ENCODE data around the gene RASA4B.
"Not testable (repeated sequence)": the region's sequence is repeated elsewhere in the genome, so short reads cannot be mapped to it uniquely, and the experiment has no call there.

RASA4B gene

DNA sequence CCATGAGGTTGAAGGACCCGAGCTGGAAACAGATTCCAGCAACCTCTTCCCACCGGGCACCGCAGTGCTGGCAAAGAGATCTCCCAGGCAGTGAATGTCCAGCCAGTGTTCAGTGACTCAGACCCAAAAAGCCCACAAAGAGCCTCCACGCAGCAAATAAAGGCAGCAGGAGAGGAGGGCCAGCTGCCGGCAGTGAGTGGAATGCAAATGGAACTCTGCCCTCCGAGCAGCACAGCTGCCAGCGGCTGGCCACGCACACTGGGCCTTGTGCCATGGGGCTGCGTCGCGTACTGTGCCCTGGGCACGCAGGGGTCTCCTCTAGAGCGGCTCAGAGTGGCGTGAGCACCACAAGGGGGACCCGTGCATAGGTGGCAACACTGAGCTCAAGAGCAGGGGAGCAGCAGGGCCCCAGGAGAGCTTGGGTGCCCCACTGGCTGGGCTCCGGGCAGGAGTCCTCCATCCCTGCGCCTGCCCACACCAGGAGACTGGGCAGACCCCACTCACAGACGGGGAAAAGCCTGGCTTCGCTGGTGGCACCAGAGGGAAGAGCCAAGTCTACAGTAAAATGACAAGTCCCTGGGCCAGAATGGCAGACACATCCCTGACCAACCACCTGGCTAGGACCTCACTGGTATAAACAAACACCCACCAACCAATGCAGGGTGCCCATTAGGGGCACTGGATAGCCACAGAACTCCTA is 42.7 kb downstream of the RASA4B start:
- peaks cover 27% of the 10 kb centered on the region for H3K36me3 ChIP-seq (ENCODE audit: insufficient read depth, low read length)
- not testable (repeated sequence) for H3K9me3 ChIP-seq (ENCODE audit: low read length); H3K4me1 ChIP-seq (ENCODE audit: insufficient read depth, low read length); H3K4me3 ChIP-seq (ENCODE audit: low read length); H2AFZ ChIP-seq (ENCODE audit: low read depth, low read length); H3K27me3 ChIP-seq (ENCODE audit: insufficient read depth, low read length)

DNA sequence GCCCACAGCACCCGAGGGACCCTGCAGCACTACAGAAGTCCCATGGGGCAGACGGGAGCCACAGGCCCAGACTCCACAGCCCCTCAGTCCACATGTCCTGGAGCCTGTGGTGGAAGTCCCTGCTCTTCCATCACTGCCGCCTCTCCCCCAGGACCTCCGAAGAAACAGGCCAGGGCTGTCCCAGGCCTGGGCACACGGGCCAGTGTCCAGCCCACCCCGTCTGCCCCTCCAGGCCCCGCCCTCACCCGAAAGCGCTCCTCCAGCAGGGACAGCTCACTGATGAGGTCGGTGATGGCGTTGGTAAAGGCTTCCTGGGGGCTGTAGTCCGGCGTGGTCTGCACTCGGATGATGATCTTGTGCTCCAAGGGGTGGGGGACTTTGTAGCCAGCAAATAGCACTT is 43.5 kb downstream of the RASA4B start:
- H3K27me3 ChIP-seq (ENCODE audit: insufficient read depth, low read length); H2AFZ ChIP-seq (ENCODE audit: low read depth, low read length); H3K4me3 ChIP-seq (ENCODE audit: low read length); H3K4me1 ChIP-seq (ENCODE audit: insufficient read depth, low read length); H3K9me3 ChIP-seq (ENCODE audit: low read length): not testable (repeated sequence)
- peaks cover 35% of the 10 kb centered on the region for H3K36me3 ChIP-seq (ENCODE audit: insufficient read depth, low read length)

DNA sequence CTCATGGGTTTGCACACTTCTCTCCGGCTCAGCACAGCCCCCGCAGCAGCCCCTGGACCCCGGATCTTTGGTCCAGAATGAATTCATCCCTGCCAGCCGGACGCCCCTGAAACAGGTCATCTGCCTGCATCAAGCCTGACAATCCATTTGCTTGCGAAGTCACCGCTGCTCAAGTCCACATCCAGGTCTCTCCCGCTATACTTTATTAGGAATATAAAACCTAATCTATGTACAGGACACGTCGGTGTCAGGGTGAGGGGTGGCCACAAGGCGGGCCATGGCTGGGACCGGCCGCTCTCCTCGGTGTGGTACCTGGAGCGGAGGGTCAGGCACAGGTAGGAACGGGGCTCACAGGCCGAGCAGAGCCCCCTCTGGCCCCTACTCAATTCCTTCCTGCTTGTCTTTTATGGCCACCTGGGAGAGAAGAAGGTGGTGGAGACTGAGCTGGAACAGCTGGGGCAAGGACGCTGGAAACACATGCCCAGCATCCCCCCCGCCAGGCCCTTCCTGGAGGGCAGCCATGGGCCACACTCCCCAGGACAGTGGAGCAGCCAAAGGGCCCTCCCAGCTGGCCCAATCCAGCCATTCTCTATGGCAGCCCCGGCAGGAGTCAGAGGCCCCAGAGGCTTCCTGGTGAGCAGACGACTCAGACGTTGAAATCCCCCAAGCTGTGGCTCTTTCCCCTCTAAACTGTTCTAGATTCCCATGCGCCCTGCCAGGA is 44.1 kb downstream of the RASA4B start:
- Histone ChIP-seq H3K4me3 (ENCODE audit: low read length) (no peak overlapping the region), H3K4me1 (ENCODE audit: insufficient read depth, low read length) (no peaks in the 10 kb centered on the region), H3K27me3 (ENCODE audit: insufficient read depth, low read length) (no peaks in the 10 kb centered on the region), H3K9me3 (ENCODE audit: low read length) (no peaks in the 10 kb centered on the region), H2AFZ (ENCODE audit: low read depth, low read length) (no peak overlapping the region), H3K36me3 (ENCODE audit: insufficient read depth, low read length) (peaks cover 42% of the 10 kb centered on the region)

DNA sequence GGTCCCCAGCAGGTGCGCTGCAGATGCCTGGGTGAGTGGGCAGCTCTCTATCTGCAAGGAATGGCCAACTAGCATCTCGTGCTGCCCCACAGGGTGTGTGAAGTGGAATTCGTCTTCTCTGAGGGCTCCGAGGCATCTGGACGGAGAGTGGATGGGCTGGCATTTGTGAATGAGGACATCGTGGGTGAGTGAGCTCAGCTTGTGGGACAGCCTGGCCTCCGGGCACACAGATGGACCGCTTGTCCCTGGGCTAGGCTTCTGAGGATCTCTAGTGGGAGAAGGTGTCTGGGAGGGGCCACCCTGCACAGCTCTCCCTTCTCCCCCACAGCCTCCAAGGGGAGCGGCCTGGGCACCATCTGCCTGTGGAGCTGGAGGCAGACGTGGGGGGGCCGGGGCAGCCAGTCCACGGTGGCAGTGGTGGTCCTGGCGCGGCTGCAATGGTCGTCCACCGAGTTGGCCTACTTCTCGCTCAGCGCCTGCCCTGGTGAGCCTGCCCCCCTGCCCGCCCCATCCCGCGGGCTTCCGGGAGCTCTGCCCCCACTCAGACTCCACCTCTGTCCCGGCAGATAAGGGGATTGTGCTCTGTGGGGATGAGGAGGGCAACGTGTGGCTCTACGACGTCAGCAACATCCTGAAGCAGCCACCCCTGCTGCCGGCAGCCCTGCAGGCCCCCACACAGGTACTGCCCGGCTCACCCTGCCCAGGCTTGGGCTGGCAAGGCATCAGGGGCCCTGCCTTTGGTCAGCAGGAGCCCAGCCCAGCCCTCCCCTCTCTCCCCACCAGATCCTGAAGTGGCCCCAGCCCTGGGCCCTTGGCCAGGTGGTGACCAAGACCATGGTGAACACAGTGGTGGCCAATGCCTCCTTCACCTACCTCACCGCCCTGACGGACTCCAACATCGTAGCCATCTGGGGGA is 45.2 kb downstream of the RASA4B start:
- Histone ChIP-seq H3K27me3 (ENCODE audit: insufficient read depth, low read length) (no peaks in the 10 kb centered on the region), H3K4me3 (ENCODE audit: low read length) (no peak overlapping the region), H3K4me1 (ENCODE audit: insufficient read depth, low read length) (no peaks in the 10 kb centered on the region), H3K36me3 (ENCODE audit: insufficient read depth, low read length) (peaks cover 49% of the 10 kb centered on the region), H2AFZ (ENCODE audit: low read depth, low read length) (no peak overlapping the region), H3K9me3 (ENCODE audit: low read length) (no peaks in the 10 kb centered on the region)

DNA sequence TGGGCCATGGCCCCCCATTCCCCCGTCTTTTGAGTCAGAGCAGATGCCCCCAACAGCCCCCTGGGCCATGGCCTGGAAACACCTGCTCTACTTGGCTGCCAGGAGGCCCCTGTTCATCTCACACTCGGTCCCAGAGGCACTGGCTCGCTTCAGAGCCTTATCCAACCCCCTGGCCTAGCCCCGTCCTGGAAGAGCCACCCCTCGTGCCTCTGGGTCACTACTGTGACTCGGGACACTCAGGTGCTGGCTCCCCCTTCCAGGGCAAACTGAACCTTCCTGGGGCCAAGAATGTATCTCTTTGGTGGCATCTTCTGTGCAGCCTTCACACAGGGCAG is 45.8 kb downstream of the RASA4B start:
- H3K4me1 ChIP-seq (ENCODE audit: insufficient read depth, low read length), result no peaks in the 10 kb centered on the region
- H3K36me3 ChIP-seq (ENCODE audit: insufficient read depth, low read length), result peaks cover 49% of the 10 kb centered on the region
- no peak overlapping the region for H2AFZ ChIP-seq (ENCODE audit: low read depth, low read length)
- no peak overlapping the region for H3K4me3 ChIP-seq (ENCODE audit: low read length)
- H3K27me3 ChIP-seq (ENCODE audit: insufficient read depth, low read length), result no peaks in the 10 kb centered on the region
- no peaks in the 10 kb centered on the region for H3K9me3 ChIP-seq (ENCODE audit: low read length)

DNA sequence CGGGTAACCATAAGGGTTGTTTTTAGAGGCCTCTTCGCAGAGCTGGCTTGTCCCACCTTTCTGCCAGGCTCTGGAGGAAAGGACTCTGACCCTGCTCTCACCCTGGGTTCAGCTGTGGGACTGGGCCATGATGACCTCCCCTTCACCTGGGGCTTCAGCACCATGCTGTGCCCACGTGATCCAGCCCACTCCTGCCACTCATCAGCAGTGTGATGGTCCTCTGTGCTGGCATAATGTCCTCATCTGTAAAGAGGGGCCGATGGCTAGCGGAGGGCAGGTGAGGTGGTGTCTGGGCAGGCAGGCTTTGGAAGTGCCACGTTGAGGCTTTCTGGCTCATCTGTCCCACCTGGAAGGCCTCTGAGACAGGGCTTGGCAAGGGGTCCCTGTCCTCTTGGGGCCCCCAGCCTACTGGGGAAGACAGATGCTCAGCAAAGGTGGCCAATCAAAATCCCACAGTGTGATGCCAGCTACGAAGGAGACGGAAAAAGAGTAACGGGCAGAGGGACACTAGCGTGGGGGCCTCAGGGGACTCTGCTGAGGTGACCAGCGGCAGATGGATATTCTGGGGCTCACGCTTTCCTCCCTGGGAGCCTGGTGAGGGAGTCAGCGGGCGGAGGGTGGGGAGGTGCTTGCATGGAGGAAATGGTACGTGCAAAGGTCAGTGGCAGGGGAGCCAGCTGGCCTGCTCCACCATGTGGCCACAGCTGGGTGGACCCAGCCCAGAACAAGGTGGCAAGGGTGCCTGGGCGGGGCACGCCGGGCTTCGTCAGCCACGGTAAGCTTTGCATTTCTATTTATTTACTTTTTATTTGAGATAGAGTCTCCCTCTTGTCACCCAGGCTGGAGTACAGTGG is 47.4 kb downstream of the RASA4B start:
- Histone ChIP-seq H3K36me3 (ENCODE audit: insufficient read depth, low read length) (peaks cover 52% of the 10 kb centered on the region), H3K4me3 (ENCODE audit: low read length) (no peak overlapping the region), H3K9me3 (ENCODE audit: low read length) (no peaks in the 10 kb centered on the region), H2AFZ (ENCODE audit: low read depth, low read length) (no peak overlapping the region), H3K27me3 (ENCODE audit: insufficient read depth, low read length) (no peaks in the 10 kb centered on the region), H3K4me1 (ENCODE audit: insufficient read depth, low read length) (peaks cover 7% of the 10 kb centered on the region)

DNA sequence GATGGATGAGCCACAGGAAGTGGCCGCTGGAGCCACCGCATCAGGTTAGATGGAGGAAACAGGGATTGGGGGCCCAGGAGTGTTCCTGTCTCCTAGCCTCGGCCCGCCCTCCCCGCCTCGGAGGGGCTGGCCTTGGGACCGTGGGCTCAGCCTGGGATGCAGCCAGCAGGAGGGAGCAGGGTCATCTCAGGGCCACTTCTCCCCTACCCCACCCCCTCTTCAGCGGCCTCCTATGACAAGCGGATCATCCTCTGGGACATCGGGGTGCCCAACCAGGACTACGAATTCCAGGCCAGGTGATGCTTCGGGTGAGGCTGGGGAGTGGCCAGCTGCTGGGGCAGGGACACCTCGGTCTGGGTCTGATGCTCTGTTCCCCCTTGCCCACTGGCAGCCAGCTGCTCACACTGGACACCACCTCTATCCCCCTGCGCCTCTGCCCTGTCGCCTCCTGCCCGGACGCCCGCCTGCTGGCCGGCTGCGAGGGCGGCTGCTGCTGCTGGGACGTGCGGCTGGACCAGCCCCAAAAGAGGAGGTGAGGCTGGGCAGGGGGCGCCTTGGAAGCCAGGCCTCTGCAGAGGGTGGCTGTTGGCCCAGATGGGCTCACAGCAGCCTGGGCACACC is 48.1 kb downstream of the RASA4B start:
- H3K4me1 ChIP-seq (ENCODE audit: insufficient read depth, low read length), result peaks cover 7% of the 10 kb centered on the region
- no peaks in the 10 kb centered on the region for H3K9me3 ChIP-seq (ENCODE audit: low read length)
- H3K27me3 ChIP-seq (ENCODE audit: insufficient read depth, low read length), result no peaks in the 10 kb centered on the region
- H3K36me3 ChIP-seq (ENCODE audit: insufficient read depth, low read length), result peaks cover 52% of the 10 kb centered on the region
- no peak overlapping the region for H2AFZ ChIP-seq (ENCODE audit: low read depth, low read length)
- H3K4me3 ChIP-seq (ENCODE audit: low read length), result no peak overlapping the region

DNA sequence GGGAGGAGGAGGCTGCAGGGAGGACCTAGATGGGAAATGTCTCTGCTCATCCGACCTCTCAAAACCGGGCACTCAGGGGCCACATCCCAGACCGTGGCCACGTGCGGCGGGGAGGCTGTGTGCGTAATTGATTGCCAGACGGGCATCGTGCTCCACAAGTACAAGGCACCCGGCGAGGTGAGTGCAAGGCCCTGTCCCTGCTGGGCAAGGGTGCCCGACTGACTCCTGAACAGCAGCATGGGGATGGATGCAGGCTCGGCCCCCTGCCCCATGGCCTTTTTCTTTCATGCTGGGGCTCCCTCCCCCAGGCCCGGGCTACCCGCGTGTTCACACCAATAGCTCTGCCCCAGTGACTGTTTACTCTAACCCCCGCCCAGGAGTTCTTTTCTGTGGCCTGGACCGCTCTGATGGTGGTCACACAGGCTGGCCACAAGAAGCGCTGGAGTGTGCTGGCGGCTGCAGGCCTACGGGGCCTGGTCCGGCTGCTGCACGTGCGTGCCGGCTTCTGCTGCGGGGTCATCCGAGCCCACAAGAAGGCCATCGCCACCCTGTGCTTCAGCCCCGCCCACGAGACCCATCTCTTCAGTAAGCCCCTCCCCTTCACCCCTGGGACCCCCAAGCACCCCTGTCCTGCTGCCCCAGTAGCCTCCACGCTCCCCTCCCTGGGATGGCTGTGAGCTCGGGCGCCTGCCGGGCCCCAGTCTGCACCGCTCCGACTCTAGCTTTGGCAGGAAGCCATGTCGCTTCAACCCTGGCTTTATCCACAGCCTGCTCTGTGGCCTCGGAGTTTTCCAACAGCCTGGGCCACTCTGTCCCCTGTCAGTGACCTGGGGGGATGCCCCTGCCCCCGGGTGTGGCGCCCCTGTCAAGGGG is 48.9 kb downstream of the RASA4B start:
- H2AFZ ChIP-seq (ENCODE audit: low read depth, low read length), result no peak overlapping the region
- H3K36me3 ChIP-seq (ENCODE audit: insufficient read depth, low read length), result peaks cover 50% of the 10 kb centered on the region
- H3K4me1 ChIP-seq (ENCODE audit: insufficient read depth, low read length), result peaks cover 11% of the 10 kb centered on the region
- H3K9me3 ChIP-seq (ENCODE audit: low read length), result no peaks in the 10 kb centered on the region
- H3K4me3 ChIP-seq (ENCODE audit: low read length), result no peak overlapping the region
- no peaks in the 10 kb centered on the region for H3K27me3 ChIP-seq (ENCODE audit: insufficient read depth, low read length)

DNA sequence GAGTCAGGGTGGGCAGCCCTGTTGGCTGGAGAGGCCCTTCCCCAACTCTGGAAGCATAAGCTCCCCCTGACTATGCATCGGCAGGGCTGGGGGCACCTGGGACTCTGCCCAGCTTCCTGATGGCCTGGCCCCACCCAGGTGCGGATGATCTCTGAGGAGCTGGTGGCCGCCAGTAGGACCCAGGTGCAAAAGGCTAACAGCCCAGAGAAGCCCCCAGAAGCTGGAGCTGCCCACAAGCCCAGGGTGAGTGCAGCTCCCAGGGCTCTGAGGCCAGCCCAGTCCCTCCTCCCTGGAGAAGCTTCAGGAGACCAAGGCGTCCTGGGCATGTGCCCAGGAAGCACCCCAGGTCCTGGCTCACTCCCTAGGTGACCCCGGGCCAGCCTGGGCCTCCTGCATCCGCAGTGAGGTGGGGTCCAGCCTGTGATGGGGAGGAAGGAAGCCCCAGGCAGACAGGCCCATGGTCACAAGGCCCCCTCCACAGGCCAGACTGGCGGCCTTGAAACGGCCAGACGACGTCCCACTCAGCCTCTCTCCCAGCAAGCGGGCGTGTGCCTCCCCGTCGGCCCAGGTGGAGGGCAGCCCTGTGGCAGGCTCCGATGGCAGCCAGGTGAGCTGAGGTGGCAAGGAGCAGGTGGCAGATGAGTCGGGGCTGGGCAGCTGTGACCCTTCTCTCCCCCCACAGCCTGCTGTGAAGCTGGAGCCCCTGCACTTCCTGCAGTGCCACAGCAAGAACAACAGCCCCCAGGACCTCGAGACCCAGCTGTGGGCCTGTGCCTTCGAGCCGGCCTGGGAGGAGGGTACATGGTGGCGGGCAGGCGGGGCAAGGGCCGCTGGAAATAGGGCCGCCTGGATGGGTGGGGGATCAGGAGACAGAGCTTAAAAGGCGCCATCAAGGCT is 49.7 kb downstream of the RASA4B start:
- Histone ChIP-seq H2AFZ (ENCODE audit: low read depth, low read length) (no peak overlapping the region), H3K9me3 (ENCODE audit: low read length) (no peaks in the 10 kb centered on the region), H3K27me3 (ENCODE audit: insufficient read depth, low read length) (no peaks in the 10 kb centered on the region), H3K4me3 (ENCODE audit: low read length) (no peak overlapping the region), H3K36me3 (ENCODE audit: insufficient read depth, low read length) (peaks cover 42% of the 10 kb centered on the region), H3K4me1 (ENCODE audit: insufficient read depth, low read length) (peaks cover 14% of the 10 kb centered on the region)

DNA sequence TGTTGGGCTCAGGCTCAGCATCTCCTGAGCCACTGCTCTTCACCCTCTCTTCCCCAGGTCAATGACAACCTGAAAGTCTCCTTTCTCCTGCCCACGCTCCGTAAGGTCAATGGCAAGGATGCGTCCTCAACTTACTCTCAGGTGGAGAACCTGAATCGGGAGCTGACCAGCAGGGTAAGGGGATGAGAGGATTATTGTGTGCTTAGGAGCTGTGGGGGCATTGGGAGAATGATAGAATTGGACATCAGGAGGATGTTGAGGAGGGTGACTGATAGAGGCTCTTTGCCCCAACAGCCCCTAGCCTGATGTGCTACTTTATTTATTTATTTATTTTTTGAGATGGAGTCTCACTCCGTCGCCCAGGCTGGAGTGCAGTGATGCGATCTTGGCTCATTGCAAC is 51.5 kb downstream of the RASA4B start:
- no peak overlapping the region for H2AFZ ChIP-seq (ENCODE audit: low read depth, low read length)
- peaks cover 34% of the 10 kb centered on the region for H3K36me3 ChIP-seq (ENCODE audit: insufficient read depth, low read length)
- H3K27me3 ChIP-seq (ENCODE audit: insufficient read depth, low read length), result no peaks in the 10 kb centered on the region
- no peaks in the 10 kb centered on the region for H3K9me3 ChIP-seq (ENCODE audit: low read length)
- peaks cover 14% of the 10 kb centered on the region for H3K4me1 ChIP-seq (ENCODE audit: insufficient read depth, low read length)
- peak overlapping the region; percentile 99 for H3K4me3 ChIP-seq (ENCODE audit: low read length)

Measured in neuron (in vitro differentiated cells).